Measurements from ENCODE around the gene NBAS.

Gene NBAS

DNA sequence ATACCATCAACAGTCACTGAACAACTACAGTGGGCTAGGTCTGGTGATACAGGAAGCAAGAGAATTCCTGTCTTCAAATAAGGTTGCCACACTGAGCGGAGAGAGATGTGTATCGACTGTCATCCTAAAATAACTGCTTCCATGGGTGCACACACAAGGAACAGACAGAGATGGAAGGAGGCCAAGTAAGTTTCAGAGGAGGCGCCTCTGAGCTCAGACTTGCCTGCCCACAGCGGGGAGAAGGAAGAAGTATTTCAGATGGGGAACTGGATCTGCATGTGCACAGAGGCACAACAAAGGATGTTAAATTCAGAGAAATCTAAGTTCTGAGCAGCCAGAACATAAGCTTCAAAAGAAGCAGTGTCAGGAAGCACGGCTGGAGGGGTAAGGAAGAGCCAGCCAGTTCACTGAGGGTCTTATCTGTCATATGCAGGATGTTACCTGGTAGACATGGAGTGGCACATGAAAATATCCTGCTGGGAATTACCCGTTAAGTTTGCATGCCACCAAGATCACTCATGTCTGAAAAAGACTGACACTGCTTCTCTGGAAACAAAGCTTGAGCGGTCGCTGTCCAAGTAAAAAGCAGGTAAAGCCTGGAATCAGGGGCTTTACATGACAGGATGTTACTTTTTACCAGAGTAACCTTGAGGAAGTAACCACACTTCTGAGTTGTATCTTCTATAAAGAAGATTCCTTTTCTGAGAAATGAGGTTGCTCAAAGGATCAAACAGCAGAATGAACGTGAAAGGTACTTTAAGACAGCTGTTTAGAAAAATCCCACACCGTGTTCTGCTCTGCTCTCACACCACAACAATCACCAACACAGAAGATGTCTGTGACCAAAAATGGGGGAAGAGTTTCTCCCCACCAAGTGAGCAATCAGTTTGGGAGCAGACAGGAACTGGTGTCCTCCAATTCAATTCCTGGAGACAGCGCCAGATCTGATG, 260.2 kb downstream of the NBAS start:
- TF ChIP-seq ZNF214 (tag by site-specific recombination; IDR thresholded peaks at IDR 0.05; ENCODE audit: borderline replicate concordance) (no peak), ZNF324 (tag by site-specific recombination; IDR thresholded peaks at IDR 0.05) (no peak)
- TF ChIP-seq, protein P1, sequence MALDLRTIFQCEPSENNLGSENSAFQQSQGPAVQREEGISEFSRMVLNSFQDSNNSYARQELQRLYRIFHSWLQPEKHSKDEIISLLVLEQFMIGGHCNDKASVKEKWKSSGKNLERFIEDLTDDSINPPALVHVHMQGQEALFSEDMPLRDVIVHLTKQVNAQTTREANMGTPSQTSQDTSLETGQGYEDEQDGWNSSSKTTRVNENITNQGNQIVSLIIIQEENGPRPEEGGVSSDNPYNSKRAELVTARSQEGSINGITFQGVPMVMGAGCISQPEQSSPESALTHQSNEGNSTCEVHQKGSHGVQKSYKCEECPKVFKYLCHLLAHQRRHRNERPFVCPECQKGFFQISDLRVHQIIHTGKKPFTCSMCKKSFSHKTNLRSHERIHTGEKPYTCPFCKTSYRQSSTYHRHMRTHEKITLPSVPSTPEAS (tag by site-specific recombination; IDR thresholded peaks at IDR 0.05) = no peak
- TF ChIP-seq, protein P2, sequence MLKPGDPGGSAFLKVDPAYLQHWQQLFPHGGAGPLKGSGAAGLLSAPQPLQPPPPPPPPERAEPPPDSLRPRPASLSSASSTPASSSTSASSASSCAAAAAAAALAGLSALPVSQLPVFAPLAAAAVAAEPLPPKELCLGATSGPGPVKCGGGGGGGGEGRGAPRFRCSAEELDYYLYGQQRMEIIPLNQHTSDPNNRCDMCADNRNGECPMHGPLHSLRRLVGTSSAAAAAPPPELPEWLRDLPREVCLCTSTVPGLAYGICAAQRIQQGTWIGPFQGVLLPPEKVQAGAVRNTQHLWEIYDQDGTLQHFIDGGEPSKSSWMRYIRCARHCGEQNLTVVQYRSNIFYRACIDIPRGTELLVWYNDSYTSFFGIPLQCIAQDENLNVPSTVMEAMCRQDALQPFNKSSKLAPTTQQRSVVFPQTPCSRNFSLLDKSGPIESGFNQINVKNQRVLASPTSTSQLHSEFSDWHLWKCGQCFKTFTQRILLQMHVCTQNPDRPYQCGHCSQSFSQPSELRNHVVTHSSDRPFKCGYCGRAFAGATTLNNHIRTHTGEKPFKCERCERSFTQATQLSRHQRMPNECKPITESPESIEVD (tag by site-specific recombination; IDR thresholded peaks at IDR 0.05) = no peak
- TF ChIP-seq, protein P3, sequence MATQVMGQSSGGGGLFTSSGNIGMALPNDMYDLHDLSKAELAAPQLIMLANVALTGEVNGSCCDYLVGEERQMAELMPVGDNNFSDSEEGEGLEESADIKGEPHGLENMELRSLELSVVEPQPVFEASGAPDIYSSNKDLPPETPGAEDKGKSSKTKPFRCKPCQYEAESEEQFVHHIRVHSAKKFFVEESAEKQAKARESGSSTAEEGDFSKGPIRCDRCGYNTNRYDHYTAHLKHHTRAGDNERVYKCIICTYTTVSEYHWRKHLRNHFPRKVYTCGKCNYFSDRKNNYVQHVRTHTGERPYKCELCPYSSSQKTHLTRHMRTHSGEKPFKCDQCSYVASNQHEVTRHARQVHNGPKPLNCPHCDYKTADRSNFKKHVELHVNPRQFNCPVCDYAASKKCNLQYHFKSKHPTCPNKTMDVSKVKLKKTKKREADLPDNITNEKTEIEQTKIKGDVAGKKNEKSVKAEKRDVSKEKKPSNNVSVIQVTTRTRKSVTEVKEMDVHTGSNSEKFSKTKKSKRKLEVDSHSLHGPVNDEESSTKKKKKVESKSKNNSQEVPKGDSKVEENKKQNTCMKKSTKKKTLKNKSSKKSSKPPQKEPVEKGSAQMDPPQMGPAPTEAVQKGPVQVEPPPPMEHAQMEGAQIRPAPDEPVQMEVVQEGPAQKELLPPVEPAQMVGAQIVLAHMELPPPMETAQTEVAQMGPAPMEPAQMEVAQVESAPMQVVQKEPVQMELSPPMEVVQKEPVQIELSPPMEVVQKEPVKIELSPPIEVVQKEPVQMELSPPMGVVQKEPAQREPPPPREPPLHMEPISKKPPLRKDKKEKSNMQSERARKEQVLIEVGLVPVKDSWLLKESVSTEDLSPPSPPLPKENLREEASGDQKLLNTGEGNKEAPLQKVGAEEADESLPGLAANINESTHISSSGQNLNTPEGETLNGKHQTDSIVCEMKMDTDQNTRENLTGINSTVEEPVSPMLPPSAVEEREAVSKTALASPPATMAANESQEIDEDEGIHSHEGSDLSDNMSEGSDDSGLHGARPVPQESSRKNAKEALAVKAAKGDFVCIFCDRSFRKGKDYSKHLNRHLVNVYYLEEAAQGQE (tag by site-specific recombination; IDR thresholded peaks at IDR 0.05) = peak; percentile 15; the same call in 1 of the 2 replicates
- TF ChIP-seq, protein P4, sequence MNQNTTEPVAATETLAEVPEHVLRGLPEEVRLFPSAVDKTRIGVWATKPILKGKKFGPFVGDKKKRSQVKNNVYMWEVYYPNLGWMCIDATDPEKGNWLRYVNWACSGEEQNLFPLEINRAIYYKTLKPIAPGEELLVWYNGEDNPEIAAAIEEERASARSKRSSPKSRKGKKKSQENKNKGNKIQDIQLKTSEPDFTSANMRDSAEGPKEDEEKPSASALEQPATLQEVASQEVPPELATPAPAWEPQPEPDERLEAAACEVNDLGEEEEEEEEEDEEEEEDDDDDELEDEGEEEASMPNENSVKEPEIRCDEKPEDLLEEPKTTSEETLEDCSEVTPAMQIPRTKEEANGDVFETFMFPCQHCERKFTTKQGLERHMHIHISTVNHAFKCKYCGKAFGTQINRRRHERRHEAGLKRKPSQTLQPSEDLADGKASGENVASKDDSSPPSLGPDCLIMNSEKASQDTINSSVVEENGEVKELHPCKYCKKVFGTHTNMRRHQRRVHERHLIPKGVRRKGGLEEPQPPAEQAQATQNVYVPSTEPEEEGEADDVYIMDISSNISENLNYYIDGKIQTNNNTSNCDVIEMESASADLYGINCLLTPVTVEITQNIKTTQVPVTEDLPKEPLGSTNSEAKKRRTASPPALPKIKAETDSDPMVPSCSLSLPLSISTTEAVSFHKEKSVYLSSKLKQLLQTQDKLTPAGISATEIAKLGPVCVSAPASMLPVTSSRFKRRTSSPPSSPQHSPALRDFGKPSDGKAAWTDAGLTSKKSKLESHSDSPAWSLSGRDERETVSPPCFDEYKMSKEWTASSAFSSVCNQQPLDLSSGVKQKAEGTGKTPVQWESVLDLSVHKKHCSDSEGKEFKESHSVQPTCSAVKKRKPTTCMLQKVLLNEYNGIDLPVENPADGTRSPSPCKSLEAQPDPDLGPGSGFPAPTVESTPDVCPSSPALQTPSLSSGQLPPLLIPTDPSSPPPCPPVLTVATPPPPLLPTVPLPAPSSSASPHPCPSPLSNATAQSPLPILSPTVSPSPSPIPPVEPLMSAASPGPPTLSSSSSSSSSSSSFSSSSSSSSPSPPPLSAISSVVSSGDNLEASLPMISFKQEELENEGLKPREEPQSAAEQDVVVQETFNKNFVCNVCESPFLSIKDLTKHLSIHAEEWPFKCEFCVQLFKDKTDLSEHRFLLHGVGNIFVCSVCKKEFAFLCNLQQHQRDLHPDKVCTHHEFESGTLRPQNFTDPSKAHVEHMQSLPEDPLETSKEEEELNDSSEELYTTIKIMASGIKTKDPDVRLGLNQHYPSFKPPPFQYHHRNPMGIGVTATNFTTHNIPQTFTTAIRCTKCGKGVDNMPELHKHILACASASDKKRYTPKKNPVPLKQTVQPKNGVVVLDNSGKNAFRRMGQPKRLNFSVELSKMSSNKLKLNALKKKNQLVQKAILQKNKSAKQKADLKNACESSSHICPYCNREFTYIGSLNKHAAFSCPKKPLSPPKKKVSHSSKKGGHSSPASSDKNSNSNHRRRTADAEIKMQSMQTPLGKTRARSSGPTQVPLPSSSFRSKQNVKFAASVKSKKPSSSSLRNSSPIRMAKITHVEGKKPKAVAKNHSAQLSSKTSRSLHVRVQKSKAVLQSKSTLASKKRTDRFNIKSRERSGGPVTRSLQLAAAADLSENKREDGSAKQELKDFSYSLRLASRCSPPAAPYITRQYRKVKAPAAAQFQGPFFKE (tag by site-specific recombination; IDR thresholded peaks at IDR 0.05; ENCODE audit: borderline replicate concordance) = no peak
- no peaks in the 10 kb centered on the region for H3K9me3 ChIP-seq (ENCODE audit: control insufficient read depth, insufficient read depth, low read depth, low read length)

DNA sequence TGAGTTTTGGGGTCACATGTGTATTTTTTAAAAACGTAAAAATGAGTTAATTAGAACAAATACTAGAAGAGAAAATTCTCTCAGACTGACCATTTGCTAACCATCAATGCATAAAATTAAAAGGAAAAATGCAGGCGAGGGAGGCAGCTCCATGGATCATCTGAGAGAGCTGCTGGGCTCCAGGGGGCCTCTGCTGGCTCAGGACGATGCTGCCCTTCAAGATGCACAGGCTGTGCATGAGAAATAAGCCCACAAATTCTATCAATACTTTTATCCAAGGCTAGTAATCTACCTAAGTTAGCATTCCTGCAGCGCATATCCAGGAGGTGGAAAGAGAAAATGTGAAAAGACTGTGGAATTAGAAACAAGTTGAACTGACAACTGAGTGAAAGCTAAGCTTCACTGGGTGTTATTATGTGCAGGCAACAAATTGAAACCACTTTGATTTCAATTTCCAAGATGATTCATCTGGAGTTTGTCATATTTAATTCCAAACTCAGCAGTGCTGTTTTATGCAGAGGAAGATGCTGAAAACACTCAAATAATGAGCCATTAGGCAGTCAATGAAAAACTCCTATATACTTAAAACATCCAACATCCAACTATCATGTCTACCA, 261.1 kb downstream of the NBAS start:
- H3K27ac ChIP-seq (ENCODE audit: extremely low read depth, low read depth, low read length) = no peak overlapping the region
- POLR2A ChIA-PET = no interaction called here
- CTCF ChIA-PET = interaction anchor here (0.6 kb wide), 1 partner anchor 210 kb away, joined by 3 read pairs; no protein-coding TSS in a partner anchor
- H3K36me3 ChIP-seq (ENCODE audit: control insufficient read depth in 2 of 2, insufficient read depth in 1 of 2, low read length in 2 of 2) = no peaks in the 10 kb centered on the region
- no peaks in the 10 kb centered on the region for H3K4me1 ChIP-seq (ENCODE audit: control insufficient read depth, insufficient read depth, low read length)
- no peaks in the 10 kb centered on the region for H3K9me3 ChIP-seq (ENCODE audit: control insufficient read depth, insufficient read depth, low read depth, low read length)
- no peak overlapping the region for H3K4me3 ChIP-seq (ENCODE audit: low read depth, low read length)
- TF ChIP-seq ZNF596 (tag by site-specific recombination; IDR thresholded peaks at IDR 0.05) (no peak), ZBTB48 (tag by site-specific recombination; IDR thresholded peaks at IDR 0.05) (no peak), SETDB1 (IDR thresholded peaks at IDR 0.05; ENCODE audit: insufficient read length, low read length) (no peak), ZFP3 (tag by site-specific recombination; IDR thresholded peaks at IDR 0.05; ENCODE audit: low read depth) (no peak)
- TF ChIP-seq, protein P5, sequence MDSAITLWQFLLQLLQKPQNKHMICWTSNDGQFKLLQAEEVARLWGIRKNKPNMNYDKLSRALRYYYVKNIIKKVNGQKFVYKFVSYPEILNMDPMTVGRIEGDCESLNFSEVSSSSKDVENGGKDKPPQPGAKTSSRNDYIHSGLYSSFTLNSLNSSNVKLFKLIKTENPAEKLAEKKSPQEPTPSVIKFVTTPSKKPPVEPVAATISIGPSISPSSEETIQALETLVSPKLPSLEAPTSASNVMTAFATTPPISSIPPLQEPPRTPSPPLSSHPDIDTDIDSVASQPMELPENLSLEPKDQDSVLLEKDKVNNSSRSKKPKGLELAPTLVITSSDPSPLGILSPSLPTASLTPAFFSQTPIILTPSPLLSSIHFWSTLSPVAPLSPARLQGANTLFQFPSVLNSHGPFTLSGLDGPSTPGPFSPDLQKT (IDR thresholded peaks at IDR 0.05; ENCODE audit: borderline replicate concordance, low read depth, low read length) = no peak
- TF ChIP-seq, protein P6, sequence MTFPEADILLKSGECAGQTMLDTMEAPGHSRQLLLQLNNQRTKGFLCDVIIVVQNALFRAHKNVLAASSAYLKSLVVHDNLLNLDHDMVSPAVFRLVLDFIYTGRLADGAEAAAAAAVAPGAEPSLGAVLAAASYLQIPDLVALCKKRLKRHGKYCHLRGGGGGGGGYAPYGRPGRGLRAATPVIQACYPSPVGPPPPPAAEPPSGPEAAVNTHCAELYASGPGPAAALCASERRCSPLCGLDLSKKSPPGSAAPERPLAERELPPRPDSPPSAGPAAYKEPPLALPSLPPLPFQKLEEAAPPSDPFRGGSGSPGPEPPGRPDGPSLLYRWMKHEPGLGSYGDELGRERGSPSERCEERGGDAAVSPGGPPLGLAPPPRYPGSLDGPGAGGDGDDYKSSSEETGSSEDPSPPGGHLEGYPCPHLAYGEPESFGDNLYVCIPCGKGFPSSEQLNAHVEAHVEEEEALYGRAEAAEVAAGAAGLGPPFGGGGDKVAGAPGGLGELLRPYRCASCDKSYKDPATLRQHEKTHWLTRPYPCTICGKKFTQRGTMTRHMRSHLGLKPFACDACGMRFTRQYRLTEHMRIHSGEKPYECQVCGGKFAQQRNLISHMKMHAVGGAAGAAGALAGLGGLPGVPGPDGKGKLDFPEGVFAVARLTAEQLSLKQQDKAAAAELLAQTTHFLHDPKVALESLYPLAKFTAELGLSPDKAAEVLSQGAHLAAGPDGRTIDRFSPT (tag by site-specific recombination; IDR thresholded peaks at IDR 0.05) = no peak
- TF ChIP-seq, protein P7, sequence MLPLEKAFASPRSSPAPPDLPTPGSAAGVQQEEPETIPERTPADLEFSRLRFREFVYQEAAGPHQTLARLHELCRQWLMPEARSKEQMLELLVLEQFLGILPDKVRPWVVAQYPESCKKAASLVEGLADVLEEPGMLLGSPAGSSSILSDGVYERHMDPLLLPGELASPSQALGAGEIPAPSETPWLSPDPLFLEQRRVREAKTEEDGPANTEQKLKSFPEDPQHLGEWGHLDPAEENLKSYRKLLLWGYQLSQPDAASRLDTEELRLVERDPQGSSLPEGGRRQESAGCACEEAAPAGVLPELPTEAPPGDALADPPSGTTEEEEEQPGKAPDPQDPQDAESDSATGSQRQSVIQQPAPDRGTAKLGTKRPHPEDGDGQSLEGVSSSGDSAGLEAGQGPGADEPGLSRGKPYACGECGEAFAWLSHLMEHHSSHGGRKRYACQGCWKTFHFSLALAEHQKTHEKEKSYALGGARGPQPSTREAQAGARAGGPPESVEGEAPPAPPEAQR (tag by site-specific recombination; IDR thresholded peaks at IDR 0.05) = no peak

More for the DNA sequence above, 260.2 kb downstream of the NBAS start:
- Histone ChIP-seq H3K27ac (ENCODE audit: extremely low read depth, low read depth, low read length) (no peak overlapping the region), H3K36me3 (ENCODE audit: control insufficient read depth in 2 of 2, insufficient read depth in 1 of 2, low read length in 2 of 2) (no peaks in the 10 kb centered on the region; a peak in 1 of 3 replicates), H3K4me3 (ENCODE audit: low read depth, low read length) (no peak overlapping the region), H3K4me1 (ENCODE audit: control insufficient read depth, insufficient read depth, low read length) (no peaks in the 10 kb centered on the region)
- POLR2A ChIA-PET = no interaction called here
- CTCF ChIA-PET = no interaction called here
